Activated CD8-positive, alpha-beta T cell treated with anti-CD3 and anti-CD28 coated beads, Interleukin-2, amount 10 ng/mL, durations not matched to agents 7 days and 5 days (primary cell): Measurements from ENCODE around the gene GSTA3. TPM values are rescaled to one million over a fixed set of nuclear protein-coding genes. Genes with fewer than 3 reads are reported as not detected.
"Not testable (repeated sequence)": the region's sequence is repeated elsewhere in the genome, so short reads cannot be mapped to it uniquely, and the experiment has no call there.

Source experiments
- ATAC-seq: fragments of 150-1000 bp; cut with Tn5 transposase; one replicate; pipeline ENCODE4 v1.10.0; 2021; ENCODE audit warnings: moderate library complexity
- CTCF ChIA-PET: fragments of 350-600 bp; sonication (Branson Sonifier 250); formaldehyde crosslinking; loops from one replicate; lab custom pipeline; 2021; ENCODE audit warnings: antibody characterized with exemption; lab: Charles Lee
- POLR2A ChIA-PET: fragments of 350-600 bp; sonication (Branson Sonifier 250); formaldehyde crosslinking; loops from one replicate; lab custom pipeline; 2021; ENCODE audit warnings: antibody characterized with exemption; lab: Charles Lee
- DNase-seq: peaks from one replicate; pipeline ENCODE4 v3.0.0-alpha.2; 2020
- H3K27ac Mint-ChIP-seq: one replicate; pipeline ENCODE4 v1.8.0; 2021; ENCODE audit warnings: mild to moderate bottlenecking, mixed read lengths
- H3K27me3 Mint-ChIP-seq: one replicate; pipeline ENCODE4 v1.8.0; 2021; ENCODE audit warnings: low read depth, mixed read lengths
- H3K36me3 Mint-ChIP-seq: one replicate; pipeline ENCODE4 v1.8.0; 2021; ENCODE audit warnings: low read depth, mixed read lengths
- H3K4me1 Mint-ChIP-seq: one replicate; pipeline ENCODE4 v1.8.0; 2021; ENCODE audit warnings: low read depth, mixed read lengths
- H3K4me3 Mint-ChIP-seq: one replicate; pipeline ENCODE4 v1.8.0; 2021; ENCODE audit warnings: mild to moderate bottlenecking, mixed read lengths
- H3K9me3 Mint-ChIP-seq: one replicate; pipeline ENCODE4 v1.8.0; 2022; ENCODE audit warnings: mixed read lengths; ENCODE audit not compliant: insufficient read depth
- total RNA-seq, 2 experiments: library from RNA; stranded (reverse); gene quantifications; one replicate each; pipeline ENCODE4 v1.2.3, GENCODE V29; 2021

GSTA3 gene
- total RNA-seq, 2 experiments from 2014 or later = not detected

GRCh38 chr6:52927451-52927850, 18.0 kb upstream of the GSTA3 start:
- no peaks in the 10 kb centered on the region for H3K4me1 Mint-ChIP-seq
- CTCF ChIA-PET = interaction anchor here (0.6 kb wide), 1 partner anchor 785 kb away, joined by 3 read pairs; no protein-coding TSS in a partner anchor
- POLR2A ChIA-PET = no interaction called here
- H3K9me3 Mint-ChIP-seq = no peaks in the 10 kb centered on the region
- no peak overlapping the region for H3K27ac Mint-ChIP-seq
- ATAC-seq = no peak
- no peak for DNase-seq
- H3K4me3 Mint-ChIP-seq = no peak overlapping the region
- H3K27me3 Mint-ChIP-seq = peaks cover 12% of the 10 kb centered on the region
- H3K36me3 Mint-ChIP-seq = no peaks in the 10 kb centered on the region

- POLR2A ChIA-PET = no interaction called here
- ATAC-seq (no peak), DNase-seq (no peak)
- Mint-ChIP-seq H3K27me3 (peaks cover 12% of the 10 kb centered on the region), H3K9me3 (no peaks in the 10 kb centered on the region), H3K27ac (no peak overlapping the region), H3K36me3 (no peaks in the 10 kb centered on the region), H3K4me1 (no peaks in the 10 kb centered on the region), H3K4me3 (no peak overlapping the region)
- CTCF ChIA-PET = no interaction called here
These were observed 16.7 kb upstream of the GSTA3 start for GRCh38 chr6:52925919-52926792.

GRCh38 chr6:52925042-52925441, 15.5 kb upstream of the GSTA3 start:
- no peaks in the 10 kb centered on the region for H3K36me3 Mint-ChIP-seq
- H3K9me3 Mint-ChIP-seq = no peaks in the 10 kb centered on the region
- no peak for ATAC-seq
- H3K4me1 Mint-ChIP-seq = no peaks in the 10 kb centered on the region
- no peak overlapping the region for H3K4me3 Mint-ChIP-seq
- peaks cover 12% of the 10 kb centered on the region for H3K27me3 Mint-ChIP-seq
- ChIA-PET POLR2A (no interaction called here), CTCF (no interaction called here)
- no peak for DNase-seq
- no peak overlapping the region for H3K27ac Mint-ChIP-seq

DNA sequence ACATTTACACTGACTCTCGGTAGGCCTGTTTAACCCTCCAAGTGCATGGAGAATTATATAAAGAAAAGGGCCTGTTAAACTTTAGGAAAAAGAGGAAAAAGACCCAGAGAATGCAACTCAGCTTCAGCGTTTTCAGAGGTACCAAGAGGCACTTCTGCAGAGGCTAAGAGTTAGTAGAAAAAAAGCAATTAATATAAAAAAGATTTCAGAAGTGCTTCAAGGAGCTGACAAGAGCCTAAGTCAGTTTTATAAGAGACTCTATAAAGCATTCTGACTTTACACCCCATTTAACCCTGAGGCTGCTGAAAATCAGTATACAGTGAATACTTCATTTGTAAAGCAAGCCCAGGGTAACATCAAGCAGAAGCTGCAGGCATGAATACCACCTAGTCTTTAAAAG, 14.2 kb upstream of the GSTA3 start:
- H3K4me3 Mint-ChIP-seq, POLR2A ChIA-PET, H3K9me3 Mint-ChIP-seq, H3K36me3 Mint-ChIP-seq, CTCF ChIA-PET, H3K4me1 Mint-ChIP-seq, ATAC-seq, DNase-seq, H3K27ac Mint-ChIP-seq: not testable (repeated sequence)
- peaks cover 10% of the 10 kb centered on the region for H3K27me3 Mint-ChIP-seq

DNA sequence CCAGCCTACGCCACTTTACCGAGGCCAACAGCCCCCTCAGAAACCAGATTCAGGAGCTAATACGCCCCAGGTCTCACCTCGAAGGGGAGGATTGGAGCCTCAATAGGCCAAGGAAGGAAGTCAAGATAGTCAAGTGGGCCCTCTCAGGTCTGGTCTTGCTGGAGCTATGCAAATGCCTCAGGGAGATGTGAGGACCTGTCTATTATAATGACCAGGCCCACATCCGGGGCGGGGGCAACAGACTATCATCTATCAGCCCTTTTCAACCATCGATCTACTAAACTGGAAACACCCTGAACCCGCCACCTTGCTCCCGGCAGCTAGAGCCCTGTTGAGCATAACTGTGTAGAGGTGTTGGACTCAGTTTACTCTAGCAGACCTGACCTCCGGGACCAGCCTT, 12.7 kb upstream of the GSTA3 start:
- ChIA-PET POLR2A (no interaction called here), CTCF (no interaction called here)
- H3K4me3 Mint-ChIP-seq = no peak overlapping the region
- ATAC-seq = no peak
- H3K4me1 Mint-ChIP-seq = no peaks in the 10 kb centered on the region
- DNase-seq = no peak
- peaks cover 10% of the 10 kb centered on the region for H3K27me3 Mint-ChIP-seq
- no peak overlapping the region for H3K27ac Mint-ChIP-seq
- no peaks in the 10 kb centered on the region for H3K9me3 Mint-ChIP-seq
- no peaks in the 10 kb centered on the region for H3K36me3 Mint-ChIP-seq

GRCh38 chr6:52921743-52922142, 12.2 kb upstream of the GSTA3 start:
- Mint-ChIP-seq H3K36me3 (no peaks in the 10 kb centered on the region), H3K27ac (no peak overlapping the region), H3K27me3 (peaks cover 10% of the 10 kb centered on the region), H3K4me1 (no peaks in the 10 kb centered on the region), H3K4me3 (no peak overlapping the region), H3K9me3 (no peaks in the 10 kb centered on the region)
- ATAC-seq (no peak), DNase-seq (no peak)
- ChIA-PET POLR2A (no interaction called here), CTCF (no interaction called here)

- H3K27me3 Mint-ChIP-seq, H3K36me3 Mint-ChIP-seq, CTCF ChIA-PET, ATAC-seq, H3K4me1 Mint-ChIP-seq, H3K4me3 Mint-ChIP-seq, POLR2A ChIA-PET, DNase-seq, H3K27ac Mint-ChIP-seq, H3K9me3 Mint-ChIP-seq: not testable (repeated sequence)
These were observed 10.0 kb upstream of the GSTA3 start for GRCh38 chr6:52919511-52919910.

- H3K4me3 Mint-ChIP-seq, ATAC-seq, H3K27ac Mint-ChIP-seq, CTCF ChIA-PET, H3K27me3 Mint-ChIP-seq, H3K4me1 Mint-ChIP-seq, H3K9me3 Mint-ChIP-seq, POLR2A ChIA-PET, H3K36me3 Mint-ChIP-seq, DNase-seq: not testable (repeated sequence)
These were observed 9.3 kb upstream of the GSTA3 start for GRCh38 chr6:52918771-52919170.

GRCh38 chr6:52918027-52918686, 8.7 kb upstream of the GSTA3 start:
- DNase-seq, H3K36me3 Mint-ChIP-seq, POLR2A ChIA-PET, CTCF ChIA-PET, H3K9me3 Mint-ChIP-seq, H3K27ac Mint-ChIP-seq, H3K27me3 Mint-ChIP-seq, ATAC-seq, H3K4me3 Mint-ChIP-seq, H3K4me1 Mint-ChIP-seq: not testable (repeated sequence)

DNA sequence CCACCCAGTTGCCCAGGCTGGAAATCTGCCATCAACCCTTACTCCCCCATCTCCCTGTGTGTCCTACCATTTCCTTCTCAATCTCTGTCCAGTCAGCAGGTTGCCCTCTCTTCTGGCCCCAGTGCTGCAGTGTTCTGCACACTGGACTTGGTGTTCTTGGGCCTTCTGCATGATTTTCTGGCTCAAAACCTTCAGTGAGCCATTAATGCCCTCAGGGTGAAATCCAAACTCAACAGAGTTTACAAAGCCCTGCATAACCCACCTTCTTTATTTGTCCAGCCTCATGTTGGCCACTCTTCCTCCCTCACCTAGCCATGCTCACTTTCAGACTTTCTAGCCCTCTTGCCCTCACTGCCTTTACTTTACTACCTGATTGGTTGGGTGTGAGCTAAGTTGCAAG, 5.0 kb upstream of the GSTA3 start:
- no peak overlapping the region for H3K4me3 Mint-ChIP-seq
- peaks cover 4% of the 10 kb centered on the region for H3K27me3 Mint-ChIP-seq
- ChIA-PET CTCF (no interaction called here), POLR2A (no interaction called here)
- no peaks in the 10 kb centered on the region for H3K4me1 Mint-ChIP-seq
- no peaks in the 10 kb centered on the region for H3K9me3 Mint-ChIP-seq
- no peak overlapping the region for H3K27ac Mint-ChIP-seq
- DNase-seq = no peak
- no peak for ATAC-seq
- no peaks in the 10 kb centered on the region for H3K36me3 Mint-ChIP-seq

DNA sequence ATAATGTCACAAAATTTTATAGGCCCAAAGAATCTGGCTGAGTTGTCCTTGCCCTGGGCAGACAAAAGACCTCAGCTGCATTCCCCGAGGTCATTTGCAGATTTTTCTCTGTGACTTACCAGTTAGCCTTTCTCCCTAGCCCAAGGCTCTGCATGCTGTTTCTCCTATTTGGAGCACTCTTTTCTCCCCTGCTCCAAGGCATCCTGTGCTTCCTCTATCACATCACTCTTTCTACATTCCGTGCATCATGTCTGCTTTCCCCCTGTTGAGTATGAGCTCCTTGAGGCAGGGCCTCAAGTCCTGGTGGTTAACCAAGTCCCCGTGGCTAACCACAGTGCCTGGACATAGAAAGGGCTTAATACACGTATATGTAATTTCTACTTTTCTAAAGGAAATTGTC, 593 bp upstream of the GSTA3 start:
- Mint-ChIP-seq H3K4me1 (no peaks in the 10 kb centered on the region), H3K4me3 (no peak overlapping the region), H3K9me3 (no peaks in the 10 kb centered on the region), H3K27me3 (peaks cover 4% of the 10 kb centered on the region), H3K36me3 (no peaks in the 10 kb centered on the region), H3K27ac (no peak overlapping the region)
- DNase-seq (no peak), ATAC-seq (no peak)
- CTCF ChIA-PET = no interaction called here
- POLR2A ChIA-PET = no interaction called here

GRCh38 chr6:52909131-52909530, 367 bp downstream of the GSTA3 start:
- DNase-seq (no peak), ATAC-seq (no peak)
- H3K4me3 Mint-ChIP-seq = no peak overlapping the region
- H3K36me3 Mint-ChIP-seq = no peaks in the 10 kb centered on the region
- H3K27me3 Mint-ChIP-seq = peaks cover 4% of the 10 kb centered on the region
- CTCF ChIA-PET = no interaction called here
- POLR2A ChIA-PET = no interaction called here
- no peaks in the 10 kb centered on the region for H3K9me3 Mint-ChIP-seq
- no peaks in the 10 kb centered on the region for H3K4me1 Mint-ChIP-seq
- no peak overlapping the region for H3K27ac Mint-ChIP-seq
